PFSK-1 (cell line): ENCODE results near the gene KLRF1.

Experiments
- FOXP2 ChIP-seq: optimal IDR thresholded peaks from 2 replicates; pipeline ENCODE3; 2011; ENCODE audit warnings: borderline replicate concordance, control low read depth, inconsistent platforms; ENCODE audit not compliant: insufficient read depth; ENCODE audit errors: extremely low read length, extremely low read depth
- POLR2AphosphoS5 ChIP-seq: IDR thresholded peaks from 2 replicates; pipeline ENCODE4 v1.6.1; 2012; ENCODE audit warnings: low read depth, mild to moderate bottlenecking, control low read depth, low read length, moderate library complexity
- SIN3A ChIP-seq: IDR thresholded peaks from 2 replicates; pipeline ENCODE4 v1.6.1; 2012; ENCODE audit warnings: mild to moderate bottlenecking, low read length, moderate library complexity, borderline replicate concordance; ENCODE audit not compliant: insufficient read depth
- TAF1 ChIP-seq: IDR thresholded peaks from 2 replicates; pipeline ENCODE4 v1.6.1; 2012; ENCODE audit warnings: low read length, control low read depth, borderline replicate concordance; ENCODE audit not compliant: insufficient read depth
- TF ChIP-seq, protein P1 (sequence below), 2 experiments: IDR thresholded peaks; 2 replicates each; pipeline versions ENCODE4 v1.6.1 to v1.8.0; 2011 to 2012; ENCODE audit warnings: low read depth in 2 of 2, low read length in 2 of 2, control low read depth in 1 of 2, inconsistent platforms in 1 of 2, mild to moderate bottlenecking in 1 of 2, moderate library complexity in 1 of 2; ENCODE audit not compliant: insufficient read depth in 1 of 2

Gene KLRF1

GRCh38 chr12:9866860-9867269, 39.6 kb downstream of the KLRF1 start:
- TF ChIP-seq, protein P1, sequence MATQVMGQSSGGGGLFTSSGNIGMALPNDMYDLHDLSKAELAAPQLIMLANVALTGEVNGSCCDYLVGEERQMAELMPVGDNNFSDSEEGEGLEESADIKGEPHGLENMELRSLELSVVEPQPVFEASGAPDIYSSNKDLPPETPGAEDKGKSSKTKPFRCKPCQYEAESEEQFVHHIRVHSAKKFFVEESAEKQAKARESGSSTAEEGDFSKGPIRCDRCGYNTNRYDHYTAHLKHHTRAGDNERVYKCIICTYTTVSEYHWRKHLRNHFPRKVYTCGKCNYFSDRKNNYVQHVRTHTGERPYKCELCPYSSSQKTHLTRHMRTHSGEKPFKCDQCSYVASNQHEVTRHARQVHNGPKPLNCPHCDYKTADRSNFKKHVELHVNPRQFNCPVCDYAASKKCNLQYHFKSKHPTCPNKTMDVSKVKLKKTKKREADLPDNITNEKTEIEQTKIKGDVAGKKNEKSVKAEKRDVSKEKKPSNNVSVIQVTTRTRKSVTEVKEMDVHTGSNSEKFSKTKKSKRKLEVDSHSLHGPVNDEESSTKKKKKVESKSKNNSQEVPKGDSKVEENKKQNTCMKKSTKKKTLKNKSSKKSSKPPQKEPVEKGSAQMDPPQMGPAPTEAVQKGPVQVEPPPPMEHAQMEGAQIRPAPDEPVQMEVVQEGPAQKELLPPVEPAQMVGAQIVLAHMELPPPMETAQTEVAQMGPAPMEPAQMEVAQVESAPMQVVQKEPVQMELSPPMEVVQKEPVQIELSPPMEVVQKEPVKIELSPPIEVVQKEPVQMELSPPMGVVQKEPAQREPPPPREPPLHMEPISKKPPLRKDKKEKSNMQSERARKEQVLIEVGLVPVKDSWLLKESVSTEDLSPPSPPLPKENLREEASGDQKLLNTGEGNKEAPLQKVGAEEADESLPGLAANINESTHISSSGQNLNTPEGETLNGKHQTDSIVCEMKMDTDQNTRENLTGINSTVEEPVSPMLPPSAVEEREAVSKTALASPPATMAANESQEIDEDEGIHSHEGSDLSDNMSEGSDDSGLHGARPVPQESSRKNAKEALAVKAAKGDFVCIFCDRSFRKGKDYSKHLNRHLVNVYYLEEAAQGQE (IDR thresholded peaks at IDR 0.05; ENCODE audit: insufficient read depth in 1 of 2, low read depth in 2 of 2, low read length in 2 of 2) = no peak
- TF ChIP-seq SIN3A (no peak), FOXP2 (no peak), TAF1 (no peak), POLR2AphosphoS5 (no peak)

GRCh38 chr12:9867531-9867930, 40.2 kb downstream of the KLRF1 start:
- TF ChIP-seq FOXP2 (no peak), SIN3A (no peak)
- TF ChIP-seq, protein P1 (IDR thresholded peaks at IDR 0.05; ENCODE audit: insufficient read depth in 1 of 2, low read depth in 2 of 2, low read length in 2 of 2) = no peak

DNA sequence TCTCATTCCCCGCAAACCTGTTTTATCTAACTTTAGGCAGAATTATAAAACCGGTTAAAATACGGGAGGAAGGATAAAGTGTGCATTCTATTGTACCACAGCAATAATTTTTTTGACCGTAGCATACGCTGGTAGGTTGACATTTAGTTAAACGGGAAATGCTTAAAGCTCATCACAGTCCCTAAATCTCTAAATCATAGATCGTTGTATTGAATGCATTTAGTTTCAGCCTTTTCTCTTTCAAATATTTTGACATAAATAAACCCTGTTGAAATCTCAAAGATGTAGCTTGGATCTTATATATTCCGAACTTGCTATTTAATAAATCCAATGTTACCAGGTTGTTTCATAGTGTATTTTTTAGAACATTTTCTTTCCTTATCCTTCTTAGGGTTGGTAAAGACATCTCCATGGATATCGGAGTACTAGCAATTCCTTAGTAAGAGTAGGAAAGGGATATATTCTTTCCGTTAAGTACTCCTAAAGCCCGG, 41.1 kb downstream of the KLRF1 start:
- TF ChIP-seq FOXP2 = no peak
- no peak for TF ChIP-seq TAF1
- TF ChIP-seq SIN3A = no peak
- no peak for TF ChIP-seq POLR2AphosphoS5
- TF ChIP-seq, protein P1 (IDR thresholded peaks at IDR 0.05; ENCODE audit: insufficient read depth in 1 of 2, low read depth in 2 of 2, low read length in 2 of 2) = no peak

- no peak for TF ChIP-seq FOXP2
- TF ChIP-seq, protein P1 (IDR thresholded peaks at IDR 0.05; ENCODE audit: insufficient read depth in 1 of 2, low read depth in 2 of 2, low read length in 2 of 2) = no peak
- TF ChIP-seq TAF1 = no peak
- TF ChIP-seq SIN3A = no peak
- TF ChIP-seq POLR2AphosphoS5 = no peak
Measured at GRCh38 chr12:9868951-9869306, 41.6 kb downstream of the KLRF1 start.

DNA sequence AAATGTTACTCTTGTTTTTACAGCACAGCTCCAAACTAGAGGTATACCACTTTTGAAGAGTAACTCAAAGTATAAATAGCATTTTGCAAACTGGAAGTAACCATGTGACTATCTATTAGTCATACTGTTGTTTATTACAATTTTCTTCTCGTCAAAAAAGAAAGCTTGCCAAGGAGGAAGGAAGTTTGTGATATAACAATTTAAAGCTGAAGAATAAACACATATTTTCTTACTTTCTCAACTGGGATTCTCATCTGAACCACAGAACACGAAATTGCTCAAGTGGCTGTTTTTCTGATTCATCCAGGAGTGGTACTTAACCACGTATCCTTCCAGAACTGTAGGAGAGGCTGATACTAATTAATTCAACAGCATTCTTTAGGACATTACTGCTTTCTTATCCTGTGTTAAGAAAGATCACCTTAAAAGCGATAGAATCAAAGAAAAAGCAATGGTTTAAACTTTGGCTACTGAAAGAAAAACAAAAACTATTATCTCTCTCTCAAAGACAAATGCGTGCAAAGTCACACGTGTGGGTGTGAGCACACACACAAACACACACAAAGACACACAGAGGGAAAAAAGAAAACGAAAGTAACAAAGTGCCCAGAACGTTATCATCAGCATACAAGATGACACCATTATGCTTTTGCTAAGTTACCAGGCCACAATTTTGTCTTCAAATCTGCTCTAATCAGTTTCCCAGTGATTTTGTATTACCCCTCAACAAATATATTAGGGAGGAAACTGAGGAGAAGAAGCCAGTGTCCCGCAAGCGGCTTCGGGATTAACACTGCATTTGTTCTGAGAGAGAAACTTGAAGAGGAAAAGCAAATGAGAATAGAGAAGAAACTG, 42.3 kb downstream of the KLRF1 start, which contains the start of gene CLEC2B:
Gene CLEC2B, minus strand, starts transcription at position 48 of the 855 bp plus-strand sequence.
- TF ChIP-seq FOXP2 = no peak
- TF ChIP-seq SIN3A = no peak
- TF ChIP-seq TAF1 = no peak
- TF ChIP-seq, protein P1 (IDR thresholded peaks at IDR 0.05; ENCODE audit: insufficient read depth in 1 of 2, low read depth in 2 of 2, low read length in 2 of 2) = no peak
- TF ChIP-seq POLR2AphosphoS5 = no peak
